Prostate gland (tissue), 2 donors: ENCODE data around the gene VCPKMT. TPM values are rescaled to one million over a fixed set of nuclear protein-coding genes. Genes with fewer than 3 reads are reported as not detected.

Source experiments
- DNase-seq: peaks from one replicate; pipeline ENCODE4 v3.0.0-alpha.2; 2019; ENCODE audit warnings: low spot score
- H3K27ac ChIP-seq, 2 donors: fragments of 200-600 bp; sonication (generic); 2 replicates each; pipeline ENCODE4 v1.5.1; 2017 to 2019
- H3K27me3 ChIP-seq: fragments of 200-600 bp; sonication (generic); replicated peaks from 2 replicates; pipeline ENCODE4 v1.5.1; 2019; ENCODE audit not compliant: insufficient read depth
- H3K36me3 ChIP-seq, 2 donors: fragments of 200-600 bp; sonication (generic); 1 replicate in 1 of 2; 2 replicates in 1 of 2; pipeline versions ENCODE4 v1.5.1 to v1.8.1; 2017 to 2019
- H3K4me1 ChIP-seq: fragments of 200-600 bp; sonication (generic); replicated peaks from 2 replicates; pipeline ENCODE4 v1.5.1; 2019
- H3K4me3 ChIP-seq, 2 donors: fragments of 200-600 bp; sonication (generic); 2 replicates each; pipeline ENCODE4 v1.5.1; 2017 to 2019
- H3K9me3 ChIP-seq: fragments of 200-600 bp; sonication (generic); 2 replicates; pipeline ENCODE4 v1.5.1; 2017
- POLR2A ChIP-seq: fragments of 450-650 bp; IDR thresholded peaks from one replicate; pipeline ENCODE4 v1.6.1; 2016; ENCODE audit warnings: antibody characterized with exemption, mild to moderate bottlenecking
- POLR2AphosphoS5 ChIP-seq: sonication (generic); formaldehyde crosslinking; IDR thresholded peaks from one replicate; pipeline ENCODE4 v1.6.1; 2017; ENCODE audit warnings: antibody characterized with exemption
- whole genome bisulfite sequencing: methylation state at CpG from one replicate; pipeline ENCODE4 v1.1.5; 2018; 5-methylcytosine and 5-hydroxymethylcytosine counted together
- intact Hi-C: fragments of 100-400 bp; cut with DNase I; formaldehyde crosslinking; loops from one replicate; pipeline ENCODE4 v1.14.2; 2022
- total RNA-seq, 2 donors: library from RNA; depleted of rRNA; stranded (reverse); fragments of >200 nt; gene quantifications; one replicate each; pipeline ENCODE4 v1.1.0, GENCODE V29; 2016
- TF ChIP-seq, protein P1 (sequence below), 4 experiments: fragments of 200-600 bp in 2 of 4; fragments of 450-650 bp in 2 of 4; sonication (generic) in 2 of 4; IDR thresholded peaks; 1 replicate in 3 of 4; 2 replicates in 1 of 4; pipeline ENCODE4 v1.5.1; 2016 to 2019; ENCODE audit warnings: antibody characterized with exemption in 4 of 4, mild to moderate bottlenecking in 2 of 4, moderate library complexity in 2 of 4

Gene VCPKMT
- total RNA-seq, 2 donors from 2014 or later, result 6.1 to 6.4 TPM

DNA sequence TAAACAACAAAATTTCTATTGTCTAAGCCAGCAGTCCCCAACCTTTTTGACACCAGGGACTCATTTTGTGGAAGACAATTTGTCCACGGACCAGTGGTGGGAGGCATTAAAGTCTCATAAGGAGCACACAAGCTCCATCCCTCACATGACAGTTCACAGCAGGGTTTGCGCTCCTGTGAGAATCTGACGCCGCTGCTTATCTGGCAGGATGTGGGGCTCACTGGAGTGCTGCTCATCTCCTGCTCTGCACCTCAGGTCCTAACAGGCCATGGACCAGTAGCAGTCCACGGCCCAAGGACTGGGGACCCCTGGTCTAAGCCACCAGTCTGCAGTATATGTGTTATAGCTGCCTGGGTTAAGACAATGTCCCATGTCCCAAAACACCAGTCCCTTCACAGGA is 27.2 kb downstream of the VCPKMT start:
- no peak for DNase-seq
- Histone ChIP-seq H3K36me3 (no peaks in the 10 kb centered on the region), H3K9me3 (no peaks in the 10 kb centered on the region), H3K4me3 (no peak overlapping the region), H3K4me1 (no peaks in the 10 kb centered on the region), H3K27me3 (no peaks in the 10 kb centered on the region), H3K27ac (no peak overlapping the region)
- intact Hi-C loops, result no loop called here
- no peak for TF ChIP-seq POLR2AphosphoS5
- TF ChIP-seq, protein P1, sequence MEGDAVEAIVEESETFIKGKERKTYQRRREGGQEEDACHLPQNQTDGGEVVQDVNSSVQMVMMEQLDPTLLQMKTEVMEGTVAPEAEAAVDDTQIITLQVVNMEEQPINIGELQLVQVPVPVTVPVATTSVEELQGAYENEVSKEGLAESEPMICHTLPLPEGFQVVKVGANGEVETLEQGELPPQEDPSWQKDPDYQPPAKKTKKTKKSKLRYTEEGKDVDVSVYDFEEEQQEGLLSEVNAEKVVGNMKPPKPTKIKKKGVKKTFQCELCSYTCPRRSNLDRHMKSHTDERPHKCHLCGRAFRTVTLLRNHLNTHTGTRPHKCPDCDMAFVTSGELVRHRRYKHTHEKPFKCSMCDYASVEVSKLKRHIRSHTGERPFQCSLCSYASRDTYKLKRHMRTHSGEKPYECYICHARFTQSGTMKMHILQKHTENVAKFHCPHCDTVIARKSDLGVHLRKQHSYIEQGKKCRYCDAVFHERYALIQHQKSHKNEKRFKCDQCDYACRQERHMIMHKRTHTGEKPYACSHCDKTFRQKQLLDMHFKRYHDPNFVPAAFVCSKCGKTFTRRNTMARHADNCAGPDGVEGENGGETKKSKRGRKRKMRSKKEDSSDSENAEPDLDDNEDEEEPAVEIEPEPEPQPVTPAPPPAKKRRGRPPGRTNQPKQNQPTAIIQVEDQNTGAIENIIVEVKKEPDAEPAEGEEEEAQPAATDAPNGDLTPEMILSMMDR (IDR thresholded peaks at IDR 0.05), result no peak
- no peak for TF ChIP-seq POLR2A
- 93% methylated on average over 5 of the region's 5 CpGs for WGBS

- WGBS, result 48% methylated on average over 2 of the region's 2 CpGs
- Histone ChIP-seq H3K9me3 (no peaks in the 10 kb centered on the region), H3K4me3 (no peak overlapping the region), H3K27me3 (no peaks in the 10 kb centered on the region), H3K4me1 (no peaks in the 10 kb centered on the region), H3K27ac (no peak overlapping the region), H3K36me3 (no peaks in the 10 kb centered on the region)
- intact Hi-C loops, result no loop called here
- no peak for DNase-seq
- TF ChIP-seq, protein P1 (IDR thresholded peaks at IDR 0.05), result no peak
- TF ChIP-seq POLR2AphosphoS5 (no peak), POLR2A (no peak)
These were observed 27.6 kb downstream of the VCPKMT start for GRCh38 chr14:50088731-50089130.

DNA sequence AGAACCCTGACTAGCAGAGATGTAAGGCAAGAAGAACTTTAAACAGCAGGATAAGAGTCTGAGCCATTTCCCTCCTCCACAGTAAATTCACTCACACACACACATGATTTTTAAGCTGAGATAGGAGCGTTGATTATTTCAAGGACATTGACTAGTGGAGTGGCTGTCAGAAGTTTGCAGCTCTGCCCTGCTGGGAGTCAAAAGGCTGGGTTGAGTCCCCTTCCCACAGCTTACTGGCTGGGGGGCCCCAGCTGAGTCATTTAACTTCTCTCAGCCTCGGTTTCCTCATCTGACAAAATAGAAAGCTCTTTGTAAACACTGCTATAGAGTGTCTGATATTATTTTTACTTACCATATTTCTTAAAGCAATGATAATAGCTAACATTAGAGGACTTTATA is 28.3 kb downstream of the VCPKMT start:
- Histone ChIP-seq H3K4me1 (no peaks in the 10 kb centered on the region), H3K4me3 (no peak overlapping the region), H3K36me3 (no peaks in the 10 kb centered on the region), H3K27me3 (no peaks in the 10 kb centered on the region), H3K27ac (no peak overlapping the region), H3K9me3 (no peaks in the 10 kb centered on the region)
- intact Hi-C loops, result no loop called here
- DNase-seq, result no peak
- WGBS, result 84% methylated on average over 2 of the region's 2 CpGs
- TF ChIP-seq POLR2A (no peak), POLR2AphosphoS5 (no peak)
- TF ChIP-seq, protein P1 (IDR thresholded peaks at IDR 0.05), result no peak

GRCh38 chr14:50087341-50088116 is 28.8 kb downstream of the VCPKMT start:
- no peaks in the 10 kb centered on the region for H3K4me1 ChIP-seq
- H3K27me3 ChIP-seq, result no peaks in the 10 kb centered on the region
- TF ChIP-seq POLR2A (no peak), POLR2AphosphoS5 (no peak)
- TF ChIP-seq, protein P1 (IDR thresholded peaks at IDR 0.05), result no peak
- H3K4me3 ChIP-seq, result no peak overlapping the region
- H3K36me3 ChIP-seq, result no peaks in the 10 kb centered on the region
- DNase-seq, result no peak
- H3K27ac ChIP-seq, result no peak overlapping the region
- H3K9me3 ChIP-seq, result no peaks in the 10 kb centered on the region
- intact Hi-C loops, result no loop called here
- WGBS, result 53% methylated on average over 1 of the region's 1 CpG

GRCh38 chr14:50086321-50086711 is 30.1 kb downstream of the VCPKMT start:
- no peak overlapping the region for H3K27ac ChIP-seq
- no peaks in the 10 kb centered on the region for H3K9me3 ChIP-seq
- H3K27me3 ChIP-seq, result no peaks in the 10 kb centered on the region
- H3K4me1 ChIP-seq, result no peaks in the 10 kb centered on the region
- WGBS, result 89% methylated on average over 2 of the region's 2 CpGs
- intact Hi-C loops, result no loop called here
- no peaks in the 10 kb centered on the region for H3K36me3 ChIP-seq
- TF ChIP-seq POLR2A (no peak), POLR2AphosphoS5 (no peak)
- TF ChIP-seq, protein P1 (IDR thresholded peaks at IDR 0.05), result no peak
- H3K4me3 ChIP-seq, result no peak overlapping the region
- DNase-seq, result no peak
